Liver (tissue), 3 donors: ENCODE data around the gene ZNF487.

Source experiments
- ATF3 ChIP-seq: IDR thresholded peaks from 2 replicates; pipeline ENCODE4 v1.6.1; 2016; ENCODE audit warnings: antibody characterized with exemption
- CTCF ChIP-seq: fragments of 150-350 bp; IDR thresholded peaks from 2 replicates; pipeline ENCODE4 v1.5.1; 2017; ENCODE audit warnings: improper control_type of control experiment, low read depth, low read length; ENCODE audit not compliant: missing input control
- GABPA ChIP-seq, 2 donors: IDR thresholded peaks in 1 of 2; conservative IDR thresholded peaks in 1 of 2; 2 replicates each; pipeline ENCODE4 v1.6.1; 2016; ENCODE audit warnings: antibody characterized with exemption in 2 of 2, mild to moderate bottlenecking in 1 of 2, moderate library complexity in 1 of 2
- MAX ChIP-seq: IDR thresholded peaks from 2 replicates; pipeline ENCODE4 v1.6.1; 2016; ENCODE audit warnings: antibody characterized with exemption
- REST ChIP-seq: IDR thresholded peaks from 2 replicates; pipeline ENCODE4 v1.6.1; 2016; ENCODE audit warnings: antibody characterized with exemption, mild to moderate bottlenecking
- SP1 ChIP-seq: IDR thresholded peaks from 2 replicates; pipeline ENCODE4 v1.6.1; 2018; ENCODE audit warnings: antibody characterized with exemption, mild to moderate bottlenecking
- TAF1 ChIP-seq: conservative IDR thresholded peaks from 2 replicates; pipeline ENCODE4 v1.6.1; 2016; ENCODE audit warnings: antibody characterized with exemption, mild to moderate bottlenecking
- YY1 ChIP-seq: IDR thresholded peaks from 2 replicates; pipeline ENCODE4 v1.6.1; 2016; ENCODE audit warnings: antibody characterized with exemption, mild to moderate bottlenecking
- donor health status: healthy.
- donor health status: healthy.

DNA sequence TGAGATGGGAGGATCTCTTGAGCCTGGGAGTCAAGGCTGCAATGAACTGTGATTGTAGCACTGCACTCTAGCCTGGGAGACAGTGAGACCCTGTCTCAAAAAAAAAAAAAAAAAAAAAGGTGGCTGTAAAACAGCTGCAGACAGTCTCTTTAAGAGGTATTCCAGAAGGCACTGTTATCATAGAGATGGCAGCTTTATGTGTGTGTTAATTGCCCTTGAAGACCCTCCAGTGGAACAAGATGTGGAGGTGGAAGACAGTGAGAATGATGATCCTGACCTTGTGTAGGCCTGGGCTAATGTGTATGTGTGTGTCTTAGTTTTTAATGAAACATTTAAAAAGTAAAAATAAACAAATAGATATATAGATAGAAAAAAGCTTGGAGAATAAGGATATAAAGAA lies 66.0 kb downstream of the ZNF487 start:
- TF ChIP-seq CTCF, result no peak
- no peak for TF ChIP-seq YY1
- TF ChIP-seq TAF1, result no peak
- TF ChIP-seq MAX, result no peak
- TF ChIP-seq REST, result no peak
- TF ChIP-seq GABPA (IDR thresholded peaks at IDR 0.05 in 1 of 2, conservative IDR thresholded peaks at IDR 0.05 in 1 of 2), result no peak
- TF ChIP-seq ATF3, result no peak
- TF ChIP-seq SP1, result no peak
